Measurements from ENCODE around the gene PTK6.

Gene PTK6

GRCh38 chr20:63565699-63566335, 28.6 kb upstream of the PTK6 start:
- no peak overlapping the region for H3K4me3 ChIP-seq (replicated peaks; ENCODE audit: insufficient read depth, low read length)
- no peak for TF ChIP-seq SPI1 (IDR thresholded peaks at IDR 0.05; ENCODE audit: borderline replicate concordance, low read depth)
- no peak for TF ChIP-seq CTCF (IDR thresholded peaks at IDR 0.05; ENCODE audit: insufficient read depth, low read length)
- TF ChIP-seq GABPA (IDR thresholded peaks at IDR 0.05; ENCODE audit: low read depth), result no peak
- TF ChIP-seq POLR2AphosphoS5 (IDR thresholded peaks at IDR 0.05; ENCODE audit: low read depth), result no peak
- TF ChIP-seq REST (IDR thresholded peaks at IDR 0.05; ENCODE audit: insufficient replicate concordance, low read depth), result no peak
- no peak for DNase-seq (ENCODE audit: low read depth in 1 of 2, low spot score in 1 of 2)
- H3K27me3 ChIP-seq (ENCODE audit: insufficient read depth, poor library complexity, severe bottlenecking), result peaks cover 28% of the 10 kb centered on the region
- H3K27ac ChIP-seq (replicated peaks), result no peak overlapping the region

GRCh38 chr20:63565021-63565698, 28.0 kb upstream of the PTK6 start:
- Histone ChIP-seq H3K4me3 (replicated peaks; ENCODE audit: insufficient read depth, low read length) (no peak overlapping the region), H3K27me3 (ENCODE audit: insufficient read depth, poor library complexity, severe bottlenecking) (peaks cover 23% of the 10 kb centered on the region), H3K27ac (replicated peaks) (no peak overlapping the region)
- TF ChIP-seq CTCF (IDR thresholded peaks at IDR 0.05; ENCODE audit: insufficient read depth, low read length), result no peak
- no peak for TF ChIP-seq SPI1 (IDR thresholded peaks at IDR 0.05; ENCODE audit: borderline replicate concordance, low read depth)
- TF ChIP-seq POLR2AphosphoS5 (IDR thresholded peaks at IDR 0.05; ENCODE audit: low read depth), result no peak
- no peak for TF ChIP-seq REST (IDR thresholded peaks at IDR 0.05; ENCODE audit: insufficient replicate concordance, low read depth)
- no peak for TF ChIP-seq GABPA (IDR thresholded peaks at IDR 0.05; ENCODE audit: low read depth)
- DNase-seq (ENCODE audit: low read depth in 1 of 2, low spot score in 1 of 2), result no peak

- TF ChIP-seq POLR2AphosphoS5 (IDR thresholded peaks at IDR 0.05; ENCODE audit: low read depth) (no peak), CTCF (IDR thresholded peaks at IDR 0.05; ENCODE audit: insufficient read depth, low read length) (no peak), REST (IDR thresholded peaks at IDR 0.05; ENCODE audit: insufficient replicate concordance, low read depth) (no peak), SPI1 (IDR thresholded peaks at IDR 0.05; ENCODE audit: borderline replicate concordance, low read depth) (no peak), GABPA (IDR thresholded peaks at IDR 0.05; ENCODE audit: low read depth) (no peak)
- DNase-seq (ENCODE audit: low read depth in 1 of 2, low spot score in 1 of 2), result no peak
- H3K27me3 ChIP-seq (ENCODE audit: insufficient read depth, poor library complexity, severe bottlenecking), result peaks cover 14% of the 10 kb centered on the region
- H3K27ac ChIP-seq (replicated peaks), result no peak overlapping the region
- no peak overlapping the region for H3K4me3 ChIP-seq (replicated peaks; ENCODE audit: insufficient read depth, low read length)
Measured at GRCh38 chr20:63564036-63564810, 27.0 kb upstream of the PTK6 start.
